HFFc6 (cell line): ENCODE data around the gene SLCO3A1. TPM values are rescaled to one million over a fixed set of nuclear protein-coding genes. Genes with fewer than 3 reads are reported as not detected.

ENCODE experiments used
- DNase-seq: peaks from one replicate; pipeline ENCODE4 v3.0.0-alpha.2; 2018
- H3K27ac Mint-ChIP-seq: 2 replicates; pipeline ENCODE4 v1.8.0; 2020; ENCODE audit warnings: mild to moderate bottlenecking, mixed read lengths
- H3K27me3 Mint-ChIP-seq: 2 replicates; pipeline ENCODE4 v1.8.0; 2021; ENCODE audit warnings: mild to moderate bottlenecking, moderate library complexity, mixed read lengths; ENCODE audit not compliant: insufficient read depth
- H3K36me3 Mint-ChIP-seq: 2 replicates; pipeline ENCODE4 v1.8.0; 2021; ENCODE audit warnings: low read depth, mixed read lengths
- H3K4me1 Mint-ChIP-seq: 2 replicates; pipeline ENCODE4 v1.8.0; 2020; ENCODE audit warnings: low read depth, mixed read lengths
- H3K4me3 Mint-ChIP-seq: 2 replicates; pipeline ENCODE4 v1.8.0; 2020; ENCODE audit warnings: mild to moderate bottlenecking, moderate library complexity, mixed read lengths
- H3K9me3 Mint-ChIP-seq: 2 replicates; pipeline ENCODE4 v1.8.0; 2020; ENCODE audit warnings: mild to moderate bottlenecking, mixed read lengths
- CTCF ChIP-seq: fragments of 200-600 bp; sonication (generic); IDR thresholded peaks from 2 replicates; pipeline ENCODE4 v1.5.0; 2021; ENCODE audit warnings: antibody characterized with exemption, mild to moderate bottlenecking
- total RNA-seq, 6 experiments: library from RNA; stranded (reverse); fragmentation: NEBNext Ultra II Directional; extraction: Animal tissue kit (Norgen Biotek cat#: 25700); gene quantifications; 2 replicates in 1 of 6; 3 replicates in 5 of 6; pipeline ENCODE4 v1.2.3, GENCODE V29; 2021

SLCO3A1 gene
- total RNA-seq, 6 experiments from 2014 or later: 5.7 to 19.4 (median 14.4) TPM

- Mint-ChIP-seq H3K9me3 (no peaks in the 10 kb centered on the region; the same call in 1 of the 2 replicates), H3K4me1 (no peaks in the 10 kb centered on the region), H3K27ac (no peak overlapping the region), H3K4me3 (no peak overlapping the region), H3K36me3 (no peaks in the 10 kb centered on the region), H3K27me3 (peaks cover 3% of the 10 kb centered on the region; the same call in 1 of the 2 replicates)
- TF ChIP-seq CTCF: no peak
- DNase-seq: no peak
These were observed 258.7 kb downstream of the SLCO3A1 start for GRCh38 chr15:92112180-92112579.

GRCh38 chr15:92112711-92113110 is 259.2 kb downstream of the SLCO3A1 start:
- no peaks in the 10 kb centered on the region for H3K4me1 Mint-ChIP-seq
- peaks cover 3% of the 10 kb centered on the region; the same call in 1 of the 2 replicates for H3K27me3 Mint-ChIP-seq
- no peak overlapping the region for H3K27ac Mint-ChIP-seq
- TF ChIP-seq CTCF: no peak
- H3K4me3 Mint-ChIP-seq: no peak overlapping the region
- H3K9me3 Mint-ChIP-seq: no peaks in the 10 kb centered on the region; the same call in 1 of the 2 replicates
- no peaks in the 10 kb centered on the region for H3K36me3 Mint-ChIP-seq
- DNase-seq: no peak

DNA sequence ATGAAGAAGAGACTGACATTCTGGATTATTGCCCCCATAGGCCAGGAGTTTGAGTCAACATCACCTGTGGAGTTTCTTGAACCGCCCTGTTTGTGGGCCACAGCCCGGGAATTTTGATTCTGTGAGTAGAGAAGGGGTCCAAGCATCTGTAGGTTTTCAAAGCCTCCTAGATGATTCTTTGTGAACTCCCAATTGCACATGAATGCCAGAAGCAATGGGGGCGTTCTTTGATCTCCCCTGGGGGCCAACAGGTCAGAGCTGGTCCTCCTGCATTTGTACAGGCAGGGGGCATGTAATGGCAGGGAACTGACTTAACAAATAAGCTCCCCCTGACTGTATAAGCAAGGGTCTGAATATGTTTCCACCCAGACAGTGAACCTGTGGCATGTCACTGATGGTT is 260.3 kb downstream of the SLCO3A1 start:
- DNase-seq: no peak
- H3K27ac Mint-ChIP-seq: no peak overlapping the region
- H3K4me1 Mint-ChIP-seq: peaks cover 8% of the 10 kb centered on the region; the same call in 1 of the 2 replicates
- H3K4me3 Mint-ChIP-seq: no peak overlapping the region
- peaks cover 2% of the 10 kb centered on the region; the same call in 1 of the 2 replicates for H3K27me3 Mint-ChIP-seq
- no peak for TF ChIP-seq CTCF
- H3K9me3 Mint-ChIP-seq: no peaks in the 10 kb centered on the region; the same call in 1 of the 2 replicates
- no peaks in the 10 kb centered on the region for H3K36me3 Mint-ChIP-seq

- Mint-ChIP-seq H3K9me3 (no peaks in the 10 kb centered on the region; the same call in 1 of the 2 replicates), H3K36me3 (no peaks in the 10 kb centered on the region), H3K27me3 (peaks cover 2% of the 10 kb centered on the region; the same call in 1 of the 2 replicates), H3K4me1 (peaks cover 9% of the 10 kb centered on the region; the same call in 1 of the 2 replicates), H3K27ac (no peak overlapping the region), H3K4me3 (no peak overlapping the region)
- TF ChIP-seq CTCF: no peak
- DNase-seq: no peak
These were observed 262.3 kb downstream of the SLCO3A1 start for GRCh38 chr15:92115834-92116233.

DNA sequence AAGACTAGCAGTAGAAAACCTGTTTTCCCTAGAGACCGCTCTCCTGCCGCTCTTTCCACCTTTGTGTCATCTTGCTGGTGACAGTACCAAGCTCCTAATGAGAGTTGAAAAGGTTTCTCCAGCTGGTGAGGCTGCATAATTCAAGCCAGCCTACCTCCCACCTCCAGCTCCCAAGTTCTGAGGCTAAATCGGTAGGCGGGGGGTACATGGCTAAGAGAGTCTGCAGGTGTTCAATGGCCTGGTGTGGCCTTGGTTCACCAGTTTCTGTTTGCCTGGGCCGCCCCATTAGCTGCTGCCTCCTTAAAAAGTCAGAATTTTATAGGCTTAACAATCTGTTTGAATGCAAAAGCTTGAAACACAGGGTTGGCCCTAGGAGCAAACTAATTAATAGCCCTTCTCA is 262.8 kb downstream of the SLCO3A1 start:
- DNase-seq: no peak
- no peak overlapping the region for H3K27ac Mint-ChIP-seq
- peaks cover 9% of the 10 kb centered on the region; the same call in 1 of the 2 replicates for H3K4me1 Mint-ChIP-seq
- no peak for TF ChIP-seq CTCF
- peaks cover 5% of the 10 kb centered on the region; the same call in 1 of the 2 replicates for H3K36me3 Mint-ChIP-seq
- no peaks in the 10 kb centered on the region for H3K27me3 Mint-ChIP-seq
- no peak overlapping the region for H3K4me3 Mint-ChIP-seq
- no peaks in the 10 kb centered on the region; the same call in 1 of the 2 replicates for H3K9me3 Mint-ChIP-seq
